GM19328 (cell line): ENCODE data around the gene DNAH11.
"Not testable (repeated sequence)": the region's sequence is repeated elsewhere in the genome, so short reads cannot be mapped to it uniquely, and the experiment has no call there.

Experiments
- ATAC-seq: cut with Tn5 transposase; IDR thresholded peaks from one replicate; pipeline ENCODE4 v1.9.1; 2021; ENCODE audit warnings: mild to moderate bottlenecking, moderate library complexity; ENCODE audit not compliant: unreplicated experiment

DNAH11 gene

DNA sequence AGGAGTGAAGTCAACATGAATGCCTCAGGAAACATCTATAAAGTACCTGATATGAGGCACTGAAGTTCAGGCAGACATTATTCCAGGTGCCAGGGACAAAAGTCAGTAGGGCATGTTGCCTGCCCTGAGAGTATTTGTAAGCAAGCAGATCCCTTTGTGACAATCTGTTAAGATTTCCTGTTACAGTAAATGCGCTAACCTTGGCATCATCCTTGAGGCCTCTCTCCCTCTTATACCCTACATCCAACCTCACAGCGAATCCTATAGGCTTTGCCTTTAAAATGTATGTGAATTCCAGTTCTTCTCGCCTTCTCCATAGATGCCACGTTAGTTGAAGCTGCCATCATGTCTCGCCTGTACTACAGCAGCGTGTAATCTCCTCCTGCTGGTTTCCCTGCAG, 165.3 kb downstream of the DNAH11 start:
- ATAC-seq, result no peak

GRCh38 chr7:21717323-21717722, 174.5 kb downstream of the DNAH11 start:
- ATAC-seq, result no peak

DNA sequence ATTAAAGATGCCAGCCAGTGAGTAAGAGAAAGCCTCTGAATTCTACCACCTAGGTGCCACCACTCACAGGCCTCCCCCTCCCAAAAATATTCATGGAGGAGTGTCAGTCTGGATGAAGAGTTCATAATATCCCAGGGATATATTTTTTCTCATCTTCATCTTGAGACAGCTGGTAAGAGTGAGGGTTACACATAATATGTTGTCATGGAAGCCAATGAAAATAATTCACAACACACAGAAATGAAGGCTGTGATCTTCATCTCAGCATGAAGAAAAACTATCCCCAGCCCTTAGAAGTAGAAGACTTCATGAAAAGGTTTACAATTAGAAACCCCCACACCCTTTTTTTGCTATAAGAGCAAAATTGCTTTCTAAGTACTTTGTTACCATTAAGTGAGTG, 175.6 kb downstream of the DNAH11 start:
- no peak for ATAC-seq

- ATAC-seq, result no peak
These were observed 177.0 kb downstream of the DNAH11 start for GRCh38 chr7:21719846-21720245.

DNA sequence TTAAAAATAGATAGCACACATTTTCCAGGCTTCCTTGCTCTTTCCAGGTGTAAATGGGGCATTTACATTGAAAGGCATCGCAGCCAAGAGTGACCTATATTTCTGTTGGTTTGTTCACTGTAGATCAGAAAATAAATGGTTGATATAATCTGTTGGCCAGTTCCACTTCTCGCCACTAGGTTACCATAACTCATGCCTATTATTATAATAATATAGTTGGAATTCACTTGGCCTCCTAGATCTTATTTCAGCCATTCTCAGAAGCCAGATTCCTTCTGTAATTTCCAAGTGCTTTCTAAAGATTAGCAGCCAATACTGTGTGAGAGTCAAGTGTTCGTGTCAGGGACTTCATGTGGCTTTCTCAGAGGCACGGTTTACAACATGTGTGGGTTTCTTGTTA, 179.5 kb downstream of the DNAH11 start:
- ATAC-seq, result no peak

- no peak for ATAC-seq
These were observed 181.7 kb downstream of the DNAH11 start for GRCh38 chr7:21724562-21724961.

DNA sequence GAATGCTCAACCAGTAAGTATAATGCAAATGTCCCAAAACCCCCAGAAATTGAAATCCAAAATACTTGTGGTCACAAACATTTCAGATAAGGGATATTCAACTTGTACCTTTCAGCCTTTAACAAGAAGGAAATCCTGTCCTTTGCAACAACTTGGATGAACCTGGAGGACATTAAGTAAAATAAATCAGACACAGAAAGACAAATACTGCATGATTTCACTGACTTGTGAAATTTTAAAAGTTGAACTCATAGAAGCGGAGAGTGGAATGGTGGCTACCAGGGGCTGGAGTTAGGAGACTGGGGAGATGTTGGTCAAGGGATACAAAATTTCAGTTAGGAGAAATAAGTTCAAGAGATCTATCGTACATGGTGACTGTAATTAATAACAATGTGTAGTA, 187.6 kb downstream of the DNAH11 start:
- ATAC-seq, result no peak

GRCh38 chr7:21731977-21732376, 189.1 kb downstream of the DNAH11 start:
- ATAC-seq, result no peak

GRCh38 chr7:21732956-21733355, 190.1 kb downstream of the DNAH11 start:
- ATAC-seq, result not testable (repeated sequence)

DNA sequence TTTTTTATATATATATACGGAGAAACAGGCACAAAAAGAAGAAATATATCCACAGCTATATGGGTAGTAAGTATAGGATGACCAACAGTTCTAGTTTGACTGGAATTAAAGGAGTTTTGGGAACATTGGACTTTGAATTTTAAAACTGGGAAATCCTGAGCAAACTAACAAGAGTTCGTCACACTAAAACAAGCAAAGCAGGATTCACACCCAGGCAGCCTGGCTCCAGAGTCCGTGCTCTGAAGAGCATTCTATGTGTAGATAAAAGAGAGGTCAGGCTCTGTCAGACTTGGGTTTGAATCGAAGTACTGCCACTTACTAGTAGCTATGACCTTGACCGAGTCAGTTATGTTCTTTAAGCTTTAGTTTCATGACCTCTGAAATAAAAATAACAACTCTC, 191.0 kb downstream of the DNAH11 start:
- ATAC-seq, result no peak

DNA sequence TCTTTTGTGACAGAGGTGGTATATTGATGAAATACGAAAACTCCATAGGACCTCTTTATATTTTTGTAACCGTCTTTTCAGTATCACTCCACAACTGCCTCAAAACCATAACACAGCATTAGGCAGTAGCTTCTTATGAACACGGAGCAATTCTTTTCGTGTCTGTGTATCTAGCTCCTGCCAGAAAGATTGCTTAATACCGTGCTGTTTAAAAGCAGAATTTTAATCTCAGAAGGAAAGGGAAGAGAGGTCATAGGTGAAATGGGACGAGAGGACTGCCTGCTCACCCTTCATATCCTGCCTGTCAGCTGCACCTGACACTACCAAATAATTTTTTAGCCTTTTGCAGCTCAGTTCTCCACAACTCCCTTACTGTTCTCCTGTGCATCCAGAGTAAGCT, 200.7 kb downstream of the DNAH11 start:
- no peak for ATAC-seq

GRCh38 chr7:21746949-21747348, 204.1 kb downstream of the DNAH11 start:
- ATAC-seq, result no peak

DNA sequence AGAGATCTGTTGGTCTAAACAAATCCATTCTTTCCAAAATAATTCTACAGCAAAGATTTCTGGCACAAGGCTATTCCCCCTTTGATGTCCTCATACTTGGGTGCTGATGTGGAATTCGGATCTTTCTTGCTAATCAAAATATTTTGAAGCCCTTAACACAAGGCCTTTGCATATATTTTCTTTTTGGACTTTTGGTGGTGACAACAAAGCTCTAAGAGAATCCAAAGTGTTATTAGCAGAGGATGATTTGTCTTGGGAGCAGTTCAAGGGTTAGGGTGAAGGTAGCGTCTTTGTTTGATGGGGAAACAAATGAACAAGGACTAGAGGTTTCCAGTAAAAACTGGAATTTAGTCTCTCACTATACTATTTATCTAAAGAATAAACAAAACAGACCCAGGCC, 205.0 kb downstream of the DNAH11 start:
- no peak for ATAC-seq

DNA sequence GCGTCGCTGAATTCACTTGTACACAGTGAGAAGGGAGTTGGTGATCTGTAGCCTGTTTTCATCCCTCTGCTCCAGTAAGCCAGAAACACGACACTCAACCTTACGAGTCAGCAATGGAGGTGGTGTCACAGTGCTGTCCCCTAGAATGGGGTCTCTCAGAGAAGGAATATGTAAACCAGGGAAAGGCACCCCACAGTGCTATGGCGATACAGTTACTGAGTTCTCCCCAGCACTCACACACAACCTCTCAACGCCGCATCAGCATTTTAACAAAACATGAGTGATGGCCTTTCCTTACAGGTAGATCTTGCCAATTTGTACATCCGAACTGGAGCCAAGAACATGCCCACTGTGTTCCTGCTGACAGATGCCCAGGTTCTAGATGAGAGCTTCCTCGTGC, 206.5 kb downstream of the DNAH11 start:
- no peak for ATAC-seq

DNA sequence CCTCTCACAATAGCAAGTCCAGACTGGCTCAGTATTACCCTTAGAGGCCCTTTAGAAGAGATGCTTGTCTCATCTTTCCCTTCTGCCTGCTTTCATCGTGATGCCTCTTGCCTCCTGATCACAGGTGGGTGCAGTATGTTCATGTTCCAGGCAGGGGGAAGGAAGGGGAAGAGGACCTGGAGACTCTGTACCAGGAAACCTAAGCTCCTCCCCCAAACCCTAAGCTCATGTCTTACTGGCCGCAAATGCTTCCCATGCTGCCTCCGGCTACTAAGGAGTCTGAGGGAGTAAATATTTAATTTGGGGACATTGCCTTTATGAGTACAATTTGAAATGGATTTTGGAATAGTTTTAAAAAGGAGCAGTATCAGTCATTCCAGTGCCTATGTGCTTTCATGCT, 210.2 kb downstream of the DNAH11 start:
- ATAC-seq, result no peak

- ATAC-seq, result no peak
These were observed 212.1 kb downstream of the DNAH11 start for GRCh38 chr7:21754963-21755362.

- no peak for ATAC-seq
These were observed 214.9 kb downstream of the DNAH11 start for GRCh38 chr7:21757537-21758282.

- ATAC-seq, result no peak
These were observed 215.4 kb downstream of the DNAH11 start for GRCh38 chr7:21758286-21758685.

DNA sequence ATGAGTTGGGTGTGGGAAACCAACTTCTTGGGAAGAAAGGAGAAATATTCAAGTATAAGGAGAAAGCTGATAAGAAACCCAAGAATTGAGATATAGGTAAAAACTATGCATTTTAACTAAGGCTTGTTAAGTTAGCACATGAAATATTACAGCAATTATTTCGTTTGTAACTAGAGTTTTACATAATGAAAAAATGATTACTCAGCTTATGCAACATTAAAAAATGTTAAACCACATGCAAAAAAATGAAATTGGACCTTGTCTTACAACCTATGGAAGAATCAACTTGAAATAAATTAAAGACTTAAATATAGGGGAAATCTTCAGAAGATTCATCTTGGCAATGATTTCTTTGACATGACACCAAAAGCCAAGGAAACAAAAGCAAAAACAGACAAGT, 219.6 kb downstream of the DNAH11 start:
- no peak for ATAC-seq

DNA sequence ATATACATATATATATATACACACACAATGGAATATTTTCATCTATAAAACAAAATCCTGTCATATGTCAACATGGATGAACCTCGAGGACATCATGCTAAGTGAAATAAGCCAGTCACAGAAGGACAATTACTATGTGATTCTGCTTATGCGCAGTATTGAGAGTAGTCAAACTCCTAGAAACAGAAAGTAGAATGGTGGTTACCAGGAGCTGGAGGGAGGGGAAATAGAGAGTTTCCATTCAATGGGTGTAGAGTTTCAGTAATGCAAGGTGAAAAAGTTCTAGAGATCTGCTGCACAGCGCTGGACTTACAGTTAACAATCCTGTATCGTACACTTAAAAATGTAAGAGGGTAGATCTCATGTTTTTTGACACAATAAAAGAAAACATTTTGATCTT, 221.0 kb downstream of the DNAH11 start:
- ATAC-seq, result no peak

DNA sequence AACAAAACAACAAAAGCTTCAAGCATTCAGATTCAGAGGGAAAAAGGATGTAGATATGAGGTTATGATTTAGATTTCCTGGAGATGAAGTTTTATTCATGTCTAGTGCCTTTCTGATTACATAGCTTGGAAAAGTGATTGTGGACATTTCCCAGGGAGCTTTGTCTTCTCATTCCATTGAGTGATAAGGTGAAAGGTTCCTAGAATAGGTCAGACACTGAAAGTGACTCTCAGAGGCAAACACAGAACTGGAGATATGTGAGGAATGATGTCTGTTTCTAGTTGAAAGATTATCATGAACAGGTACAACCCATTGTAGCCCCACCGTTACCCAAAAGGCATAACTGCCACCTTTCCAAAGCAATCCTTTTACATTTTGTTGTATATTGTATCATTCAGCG, 223.4 kb downstream of the DNAH11 start:
- no peak for ATAC-seq

DNA sequence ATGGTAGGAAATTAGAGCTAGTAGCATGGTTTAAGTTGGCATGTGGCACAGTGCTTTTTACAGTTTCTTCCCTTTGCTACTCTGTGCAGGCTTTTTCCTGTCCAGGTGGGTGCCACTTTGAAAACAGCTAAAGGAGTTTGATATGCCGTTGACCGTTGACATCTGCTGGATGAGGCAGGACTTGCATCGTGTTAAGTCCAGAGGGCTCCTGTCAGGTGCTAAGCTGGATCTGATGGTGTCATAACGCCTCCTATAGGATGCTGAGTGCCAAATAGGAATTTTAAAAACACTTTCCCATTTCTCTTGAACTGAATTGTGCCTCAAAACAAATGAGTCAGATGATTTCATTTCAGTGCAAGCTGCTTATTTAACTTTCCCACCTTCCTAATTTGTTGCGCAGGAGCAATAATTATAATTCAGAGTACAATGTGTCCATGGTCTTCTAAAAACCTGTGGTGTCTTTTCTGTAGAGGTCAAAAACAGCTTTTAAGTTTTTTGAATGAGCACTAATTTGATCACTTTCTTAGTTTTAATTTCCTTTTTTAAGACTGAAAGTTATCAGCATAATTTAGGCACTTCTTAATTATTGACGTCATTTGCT, 224.6 kb downstream of the DNAH11 start:
- peak; percentile 80 for ATAC-seq

DNA sequence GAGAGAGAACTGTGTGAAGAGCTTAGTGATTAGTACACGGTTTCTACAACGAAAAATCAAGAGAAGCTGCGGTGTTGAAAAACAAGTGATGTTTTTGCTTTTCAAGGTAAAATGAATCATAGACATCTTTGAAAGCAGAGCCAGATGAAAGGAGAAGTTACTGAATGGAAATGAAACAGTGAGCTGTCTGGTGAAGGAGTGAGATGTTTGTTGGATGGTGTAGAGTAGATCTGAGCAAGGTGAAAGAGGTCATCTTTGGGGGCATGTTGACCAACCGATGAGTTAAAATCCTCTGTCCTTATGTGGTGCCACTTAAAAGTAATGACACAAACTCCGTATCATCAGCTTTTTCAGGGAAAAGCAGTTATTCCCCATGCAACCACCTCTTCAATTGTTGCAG, 225.4 kb downstream of the DNAH11 start:
- no peak for ATAC-seq
